Activated effector memory CD4-positive, alpha-beta T cell treated with Interleukin-2 at 50 U/mL for 16 hours (primary cell): ENCODE data around the gene TBX21.
"Not testable (repeated sequence)": the region's sequence is repeated elsewhere in the genome, so short reads cannot be mapped to it uniquely, and the experiment has no call there.

Experiments used
- DNase-seq: peaks from one replicate; pipeline ENCODE4 v3.0.0-alpha.2; 2020

TBX21 gene

DNA sequence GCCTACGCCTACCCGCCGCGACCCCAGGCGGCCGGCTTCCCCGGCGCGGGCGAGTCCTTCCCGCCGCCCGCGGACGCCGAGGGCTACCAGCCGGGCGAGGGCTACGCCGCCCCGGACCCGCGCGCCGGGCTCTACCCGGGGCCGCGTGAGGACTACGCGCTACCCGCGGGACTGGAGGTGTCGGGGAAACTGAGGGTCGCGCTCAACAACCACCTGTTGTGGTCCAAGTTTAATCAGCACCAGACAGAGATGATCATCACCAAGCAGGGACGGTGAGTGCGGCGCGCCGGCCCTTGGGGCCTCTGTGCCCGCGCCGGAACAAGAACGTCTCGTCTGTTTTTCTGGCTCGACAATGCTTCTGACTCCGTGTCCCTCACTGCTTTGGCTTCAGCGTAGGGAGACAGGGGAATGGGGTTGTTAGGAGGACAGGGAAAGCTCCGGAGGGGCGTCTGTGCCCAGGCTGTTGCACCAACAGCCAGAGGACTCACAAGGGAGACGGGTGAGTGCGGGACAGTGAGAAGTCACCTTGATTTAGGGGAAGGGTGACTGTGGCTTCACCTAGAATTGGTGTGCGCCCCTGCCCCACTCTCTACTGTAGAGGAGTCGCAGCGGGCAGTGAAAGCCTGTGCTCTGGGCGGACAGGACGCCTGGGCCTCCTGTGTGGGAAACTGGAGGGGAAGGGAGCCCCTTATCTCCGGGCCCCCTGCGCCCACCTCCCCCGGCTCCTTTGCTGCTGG lies 806 bp downstream of the TBX21 start:
- no peak for DNase-seq

DNA sequence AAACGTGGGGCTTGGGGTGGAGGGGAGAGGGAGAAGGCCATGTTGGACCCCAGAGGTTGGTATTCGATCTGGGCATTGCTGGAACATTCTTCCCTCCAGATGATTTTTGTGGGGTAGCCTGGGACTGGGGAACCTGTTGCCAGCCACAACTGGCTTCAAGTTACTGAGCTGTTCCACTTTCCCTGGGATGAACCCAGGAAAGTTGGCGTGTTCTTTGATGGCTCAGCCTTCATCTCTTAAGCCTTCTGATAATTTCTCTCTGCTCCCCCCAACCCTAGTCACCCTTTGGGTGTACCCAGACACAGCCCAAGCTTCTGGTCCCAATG lies 2.1 kb downstream of the TBX21 start:
- DNase-seq: no peak

DNA sequence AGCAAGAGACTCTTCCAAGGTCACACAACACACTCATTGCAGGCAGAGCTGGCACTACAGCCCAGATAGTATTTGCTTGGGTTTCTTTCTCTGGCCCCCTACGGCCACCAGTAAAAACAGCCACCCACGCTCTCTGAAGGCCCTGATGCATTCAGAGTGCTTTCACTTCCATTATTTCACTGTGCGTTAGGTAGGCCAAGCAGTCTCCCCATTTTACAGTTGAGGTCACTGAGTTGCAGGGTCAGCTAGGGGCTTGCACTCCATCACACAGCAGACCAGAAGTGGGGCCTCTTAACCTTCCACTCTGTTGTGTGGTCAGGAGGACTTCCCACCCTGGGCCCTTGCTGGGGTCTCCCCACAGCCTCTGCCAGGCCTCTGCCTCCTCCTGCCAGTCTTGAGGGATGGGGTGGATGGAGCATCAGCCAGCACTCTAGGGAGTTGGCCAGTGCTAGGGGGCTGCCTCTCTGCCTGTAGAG lies 2.5 kb downstream of the TBX21 start:
- DNase-seq: no peak

DNA sequence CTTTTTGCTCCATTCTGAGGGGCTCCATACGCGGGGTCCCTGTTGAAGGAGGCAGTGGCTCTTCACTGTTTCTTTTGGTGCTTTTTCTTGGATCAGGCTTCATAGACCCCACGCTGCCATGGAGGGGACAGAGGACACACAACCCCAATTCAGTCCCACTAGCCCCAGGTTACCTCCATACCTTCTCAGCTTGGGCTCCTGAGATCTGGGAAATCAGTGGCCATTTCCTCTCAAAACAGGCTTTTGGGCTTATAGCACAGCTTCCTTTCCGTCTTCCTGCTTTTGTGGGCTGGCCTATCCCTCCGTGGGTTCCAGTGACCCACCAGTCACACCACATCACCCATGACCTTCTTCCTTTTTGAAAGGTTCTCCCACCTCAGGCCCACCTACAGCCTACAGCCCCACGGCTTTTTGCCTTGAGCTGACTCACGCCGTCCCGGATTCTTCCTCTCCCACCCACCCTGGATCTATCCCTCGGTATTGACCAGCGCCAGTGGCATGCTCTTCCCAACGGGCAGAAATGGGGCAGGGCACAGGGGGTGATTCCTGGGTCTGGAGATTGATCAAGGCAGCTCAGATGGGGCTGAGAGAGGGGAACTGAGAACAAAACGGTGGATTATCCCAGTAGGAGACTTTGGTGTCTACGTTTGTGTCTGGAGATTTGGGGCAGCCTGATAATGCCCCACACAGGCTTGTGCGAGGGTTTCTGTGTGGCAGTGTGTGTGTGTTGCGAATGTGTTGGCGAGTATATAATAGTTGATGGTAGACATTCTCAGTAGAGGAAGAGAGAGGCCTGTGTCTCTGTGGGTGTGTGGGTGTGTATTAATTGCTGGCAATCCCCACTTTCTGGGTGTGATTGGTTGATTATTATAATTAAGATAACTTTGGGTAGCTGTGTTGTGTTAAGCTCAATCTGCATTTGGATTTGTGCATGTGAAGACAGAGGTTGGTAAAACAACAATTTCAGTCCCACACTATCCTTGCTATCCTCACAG lies 3.8 kb downstream of the TBX21 start:
- DNase-seq: no peak

DNA sequence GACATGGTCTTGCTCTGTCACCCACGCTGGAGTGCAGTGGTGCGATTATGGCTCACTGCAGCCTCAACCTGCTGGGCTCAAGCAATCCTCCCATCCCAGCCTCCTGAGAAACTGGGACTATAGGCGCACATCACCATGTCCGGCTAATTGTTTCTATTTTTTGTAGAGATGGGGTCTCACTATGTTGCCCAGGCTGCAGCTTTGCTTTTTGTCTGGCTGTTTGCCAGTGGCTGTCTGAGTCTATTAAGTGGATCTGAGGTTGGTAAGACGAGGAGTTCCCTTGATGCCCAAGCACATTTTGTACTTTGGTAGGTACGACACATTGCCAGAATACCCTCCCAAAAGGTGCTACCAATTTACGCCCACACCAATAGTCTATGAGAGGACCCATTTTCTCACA lies 5.1 kb downstream of the TBX21 start:
- no peak for DNase-seq

GRCh38 chr17:47739150-47739549 lies 6.1 kb downstream of the TBX21 start:
- no peak for DNase-seq

DNA sequence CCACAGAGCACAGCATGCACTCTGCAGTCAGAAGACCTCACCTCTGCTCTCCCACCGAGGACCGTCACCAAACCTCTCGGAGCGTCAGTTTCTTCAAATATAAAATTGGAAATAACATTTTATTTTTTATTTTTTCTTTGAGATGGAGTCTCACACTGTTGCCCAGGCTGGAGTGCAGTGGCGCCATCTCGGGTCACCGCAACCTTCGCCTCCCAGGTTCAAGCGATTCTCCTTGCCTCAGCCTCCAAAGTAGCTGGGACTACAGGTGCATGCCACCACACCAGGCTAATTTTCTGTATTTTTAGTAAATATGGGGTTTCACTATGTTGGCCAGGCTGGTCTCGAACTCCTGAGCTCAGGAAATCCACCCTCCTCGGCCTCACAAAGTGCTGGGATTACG lies 6.9 kb downstream of the TBX21 start:
- DNase-seq: not testable (repeated sequence)

DNA sequence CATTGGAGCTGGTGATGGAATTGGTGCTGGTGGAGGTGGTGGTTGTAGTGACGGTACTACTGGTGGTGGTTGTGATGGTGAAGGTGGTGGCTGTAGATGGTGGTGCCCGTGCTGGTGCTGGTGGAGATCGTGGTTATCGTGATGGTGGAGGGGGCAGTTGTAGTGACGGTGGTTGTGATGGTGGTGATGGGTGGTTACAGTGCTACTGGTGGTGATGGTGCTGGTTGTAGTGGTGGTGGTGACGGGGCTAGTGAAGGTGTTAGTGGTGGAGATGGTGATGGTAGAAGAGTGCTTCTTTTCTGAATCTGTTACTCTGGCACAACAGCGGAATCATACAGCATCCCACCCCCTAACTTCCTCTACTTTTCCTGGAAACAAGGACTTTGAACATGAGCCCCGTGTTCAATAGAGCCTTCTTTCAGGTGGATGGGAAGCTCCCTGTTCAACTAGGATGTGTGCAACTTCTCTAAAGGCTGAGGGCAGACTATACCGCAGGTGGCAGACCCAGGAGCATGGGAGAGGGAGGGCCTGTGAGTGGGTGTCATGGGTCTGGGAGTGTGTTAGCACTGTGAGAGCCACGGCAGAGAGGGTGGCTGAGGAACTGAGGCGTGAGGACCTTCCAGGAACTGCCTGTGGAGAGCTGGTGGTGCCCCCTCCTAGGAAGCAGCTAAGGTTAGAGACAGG lies 8.2 kb downstream of the TBX21 start:
- DNase-seq: no peak

GRCh38 chr17:47741793-47742145 lies 8.7 kb downstream of the TBX21 start:
- DNase-seq: no peak

DNA sequence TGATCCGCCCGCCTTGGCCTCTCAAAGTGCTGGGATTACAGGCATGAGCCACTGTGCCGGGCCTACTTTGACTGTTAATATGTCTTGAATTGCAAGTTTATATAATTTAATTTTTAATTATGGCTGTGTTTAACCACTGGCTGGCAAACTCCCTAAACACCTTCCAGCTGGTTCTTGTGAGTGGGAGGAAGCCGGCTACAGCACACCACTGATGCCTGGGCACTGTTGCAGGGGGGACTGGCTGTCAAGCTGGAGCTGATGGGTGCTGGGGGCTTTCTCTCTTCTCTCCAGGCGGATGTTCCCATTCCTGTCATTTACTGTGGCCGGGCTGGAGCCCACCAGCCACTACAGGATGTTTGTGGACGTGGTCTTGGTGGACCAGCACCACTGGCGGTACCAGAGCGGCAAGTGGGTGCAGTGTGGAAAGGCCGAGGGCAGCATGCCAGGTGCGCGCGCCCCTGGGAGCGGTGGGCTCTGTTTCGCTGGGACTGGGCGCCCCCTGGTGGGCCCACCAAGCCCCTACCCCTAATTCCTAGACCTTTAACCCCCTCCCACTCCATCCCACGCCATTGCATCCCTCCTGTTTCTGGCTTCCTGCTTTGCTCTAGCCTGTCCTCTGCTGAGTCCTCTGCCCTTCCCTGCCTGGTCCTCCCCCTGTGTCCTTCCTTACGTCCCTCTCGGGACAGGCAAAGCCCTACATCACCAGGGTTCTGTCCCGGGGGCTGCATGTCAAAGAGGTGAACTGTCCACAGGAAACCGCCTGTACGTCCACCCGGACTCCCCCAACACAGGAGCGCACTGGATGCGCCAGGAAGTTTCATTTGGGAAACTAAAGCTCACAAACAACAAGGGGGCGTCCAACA lies 9.5 kb downstream of the TBX21 start:
- no peak for DNase-seq

GRCh38 chr17:47744168-47745036 lies 11.4 kb downstream of the TBX21 start:
- DNase-seq: no peak

DNA sequence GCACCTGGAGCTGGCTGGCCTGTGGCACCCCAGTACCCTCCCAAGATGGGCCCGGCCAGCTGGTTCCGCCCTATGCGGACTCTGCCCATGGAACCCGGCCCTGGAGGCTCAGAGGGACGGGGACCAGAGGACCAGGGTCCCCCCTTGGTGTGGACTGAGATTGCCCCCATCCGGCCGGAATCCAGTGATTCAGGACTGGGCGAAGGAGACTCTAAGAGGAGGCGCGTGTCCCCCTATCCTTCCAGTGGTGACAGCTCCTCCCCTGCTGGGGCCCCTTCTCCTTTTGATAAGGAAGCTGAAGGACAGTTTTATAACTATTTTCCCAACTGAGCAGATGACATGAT lies 12.0 kb downstream of the TBX21 start:
- no peak for DNase-seq

DNA sequence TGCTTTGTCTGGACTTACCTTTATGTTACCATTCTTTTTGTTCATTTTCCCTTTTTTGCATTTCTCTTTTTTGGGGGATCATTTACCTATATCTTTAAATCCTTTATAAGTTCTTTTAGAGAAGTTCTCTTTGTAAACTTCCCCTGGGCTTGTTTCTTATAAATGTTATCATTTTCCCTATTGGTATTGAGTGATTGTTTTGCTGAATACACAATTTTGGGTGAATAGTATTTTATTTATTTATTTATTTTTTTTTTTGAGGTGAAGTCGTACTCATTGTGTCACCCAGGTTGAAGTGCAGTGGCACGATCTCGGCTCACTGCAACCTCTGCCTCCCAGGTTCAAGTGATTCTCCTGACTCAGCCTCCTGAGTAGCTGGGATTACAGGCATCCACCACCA lies 18.4 kb downstream of the TBX21 start:
- DNase-seq: no peak

DNA sequence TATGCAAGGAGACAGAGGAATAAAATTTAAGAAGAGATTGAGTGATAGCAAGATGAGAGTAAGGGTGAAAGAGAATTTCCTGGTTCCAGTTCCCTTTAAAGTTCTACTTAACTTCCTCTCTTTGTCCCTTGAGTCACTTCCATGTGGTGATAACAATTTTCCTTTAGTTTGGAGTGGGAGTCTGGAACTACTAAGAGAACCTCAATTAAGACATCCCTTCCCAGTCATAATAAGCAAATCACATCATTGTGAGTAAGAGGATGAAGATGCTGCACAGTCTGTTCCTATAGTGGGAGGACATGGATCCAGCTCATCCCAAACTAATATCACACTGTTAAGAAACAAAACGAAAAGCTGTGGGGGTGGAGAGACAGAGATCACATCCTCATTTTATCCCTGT lies 24.4 kb downstream of the TBX21 start:
- no peak for DNase-seq

DNA sequence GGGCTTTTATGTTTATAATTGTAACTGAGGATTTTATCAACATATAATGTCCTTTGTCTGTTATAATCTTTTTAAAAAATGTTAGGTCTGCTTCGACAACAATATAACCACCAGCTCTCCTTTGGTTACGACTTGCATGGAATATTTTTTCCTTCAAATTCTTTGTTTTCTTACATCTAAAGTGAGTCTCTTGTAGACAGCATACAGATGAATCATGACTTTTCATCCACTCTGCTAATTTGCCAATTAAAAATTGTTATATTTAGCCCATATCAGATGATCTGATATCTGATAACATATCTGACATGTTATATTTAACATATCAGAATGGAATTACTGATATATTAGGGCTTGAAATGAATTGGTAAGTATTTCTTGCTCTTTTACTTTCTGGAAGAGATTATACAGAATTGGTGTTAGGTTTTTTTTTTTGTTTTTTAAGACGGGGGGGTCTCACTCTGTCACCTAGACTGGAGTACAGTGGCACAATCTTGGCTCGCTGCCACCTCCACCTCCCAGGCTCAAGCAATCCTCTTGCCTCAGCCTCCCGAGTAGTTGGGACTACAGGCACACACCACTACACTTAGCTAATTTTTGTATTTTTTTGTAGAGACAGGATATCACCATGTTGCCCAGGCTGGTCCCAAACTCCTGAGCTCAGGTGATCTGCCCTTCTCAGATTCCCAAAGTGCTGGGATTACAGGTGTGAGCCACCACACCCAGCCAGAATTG lies 27.5 kb downstream of the TBX21 start:
- no peak for DNase-seq

GRCh38 chr17:47762728-47763127 lies 29.7 kb downstream of the TBX21 start:
- DNase-seq: no peak

DNA sequence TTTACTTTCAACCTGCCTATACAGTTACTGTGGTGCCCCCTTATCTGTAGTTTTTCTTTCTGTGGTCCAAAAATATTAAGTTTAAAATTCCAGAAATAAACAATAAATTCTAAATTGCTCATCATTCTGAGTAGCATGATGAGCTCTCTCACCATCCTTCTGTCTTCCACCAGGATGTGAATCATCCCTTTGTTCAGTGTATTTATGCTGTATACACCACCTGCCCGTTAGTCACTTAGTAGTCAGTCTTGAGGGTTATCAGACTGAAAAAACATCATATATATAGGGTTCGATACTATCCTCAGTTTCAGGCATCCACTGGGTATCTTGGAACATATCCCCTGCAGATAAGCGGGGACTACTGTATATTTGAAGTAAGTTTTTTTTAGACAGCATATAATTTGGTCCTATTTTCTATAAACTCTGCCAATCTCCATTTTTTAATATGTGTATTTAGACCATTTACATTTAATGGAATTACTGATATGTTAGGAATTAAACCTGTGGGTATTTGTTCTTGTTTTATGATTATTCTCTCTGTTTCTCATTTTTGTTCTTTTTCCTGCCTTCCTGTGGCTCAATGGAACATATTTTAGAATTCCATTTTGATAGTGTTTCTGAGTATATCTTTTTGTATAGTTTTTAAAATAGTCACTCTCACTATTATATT lies 31.0 kb downstream of the TBX21 start:
- no peak for DNase-seq

GRCh38 chr17:47773649-47774048 lies 40.6 kb downstream of the TBX21 start:
- DNase-seq: not testable (repeated sequence)

DNA sequence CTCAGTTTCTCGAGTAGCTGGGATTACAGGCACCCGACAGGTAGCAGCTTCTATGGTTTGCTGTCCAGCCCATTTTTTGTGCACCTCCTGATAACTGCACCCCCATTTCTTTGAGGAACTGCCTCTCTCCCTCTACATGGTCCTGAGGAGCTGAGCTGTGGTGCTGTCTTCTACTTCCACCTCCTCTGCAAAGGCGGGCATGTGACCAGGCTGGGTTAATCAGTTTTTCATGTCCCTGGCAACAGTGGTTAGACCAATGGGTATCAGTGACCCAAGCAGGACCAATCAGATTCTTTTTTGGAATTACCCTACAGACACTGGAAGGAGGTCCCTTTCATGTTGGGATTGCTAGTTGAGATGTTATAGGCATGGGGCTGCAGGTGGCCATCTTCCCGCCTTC lies 41.3 kb downstream of the TBX21 start:
- no peak for DNase-seq

GRCh38 chr17:47774987-47775580 lies 42.0 kb downstream of the TBX21 start:
- DNase-seq: no peak
